ENCODE results near the gene FGF1. TPM values are rescaled to one million over a fixed set of nuclear protein-coding genes. Genes with fewer than 3 reads are reported as not detected.
A peak's percentile ranks its signal among the peaks of the same experiment; 100 is the strongest.

FGF1 gene
- total RNA-seq, 4 donors from 2014 or later = 0.51 to 5.7 (median 1.7) TPM; not detected in 1

GRCh38 chr5:142576303-142576702 is 109.6 kb downstream of the FGF1 start:
- DNase-seq = no peak
- Histone ChIP-seq H3K4me3 (no peak overlapping the region), H3K9me3 (no peaks in the 10 kb centered on the region)

GRCh38 chr5:142572006-142572405 is 113.9 kb downstream of the FGF1 start:
- Histone ChIP-seq H3K9me3 (no peaks in the 10 kb centered on the region), H3K27ac (no peak overlapping the region), H3K4me1 (no peaks in the 10 kb centered on the region), H3K27me3 (no peaks in the 10 kb centered on the region), H3K36me3 (no peaks in the 10 kb centered on the region), H3K4me3 (no peak overlapping the region)
- no peak for TF ChIP-seq POLR2A (IDR thresholded peaks at IDR 0.05)
- TF ChIP-seq CTCF (IDR thresholded peaks at IDR 0.05) = no peak
- no peak for DNase-seq
- intact Hi-C loops (cut with DNase I; ENCODE audit: low total_unique reads) = no loop called here

More at GRCh38 chr5:142576303-142576702, 109.6 kb downstream of the FGF1 start:
- intact Hi-C loops (cut with DNase I; ENCODE audit: low total_unique reads) = loop anchor here (5.0 kb wide), 1 partner anchor 709 kb away; no protein-coding TSS in a partner anchor
- no peaks in the 10 kb centered on the region for H3K36me3 ChIP-seq
- no peaks in the 10 kb centered on the region for H3K4me1 ChIP-seq
- H3K27me3 ChIP-seq = no peaks in the 10 kb centered on the region
- no peak overlapping the region for H3K27ac ChIP-seq
- TF ChIP-seq POLR2A (IDR thresholded peaks at IDR 0.05) (no peak), CTCF (IDR thresholded peaks at IDR 0.05) (no peak)

GRCh38 chr5:142571371-142571770 is 114.5 kb downstream of the FGF1 start:
- no peak for TF ChIP-seq POLR2A (IDR thresholded peaks at IDR 0.05)
- no peak for TF ChIP-seq CTCF (IDR thresholded peaks at IDR 0.05)
- no peak overlapping the region for H3K27ac ChIP-seq
- intact Hi-C loops (cut with DNase I; ENCODE audit: low total_unique reads) = no loop called here

GRCh38 chr5:142569905-142570304 is 116.0 kb downstream of the FGF1 start:
- no peak for DNase-seq
- Histone ChIP-seq H3K4me1 (no peaks in the 10 kb centered on the region), H3K27me3 (no peaks in the 10 kb centered on the region), H3K9me3 (no peaks in the 10 kb centered on the region), H3K4me3 (no peak overlapping the region), H3K27ac (peak overlapping the region in 1 of 2 donors; percentile 49), H3K36me3 (no peaks in the 10 kb centered on the region)
- TF ChIP-seq POLR2A (IDR thresholded peaks at IDR 0.05) (no peak), CTCF (IDR thresholded peaks at IDR 0.05) (no peak)
- intact Hi-C loops (cut with DNase I; ENCODE audit: low total_unique reads) = no loop called here

More at GRCh38 chr5:142571371-142571770, 114.5 kb downstream of the FGF1 start:
- H3K27me3 ChIP-seq = no peaks in the 10 kb centered on the region
- no peak overlapping the region for H3K4me3 ChIP-seq
- no peaks in the 10 kb centered on the region for H3K36me3 ChIP-seq
- no peaks in the 10 kb centered on the region for H3K9me3 ChIP-seq
- H3K4me1 ChIP-seq = no peaks in the 10 kb centered on the region
- no peak for DNase-seq

GRCh38 chr5:142568996-142569335 is 116.9 kb downstream of the FGF1 start:
- no peaks in the 10 kb centered on the region for H3K4me1 ChIP-seq
- no peaks in the 10 kb centered on the region for H3K9me3 ChIP-seq
- no peak for TF ChIP-seq POLR2A (IDR thresholded peaks at IDR 0.05)
- no peak for TF ChIP-seq CTCF (IDR thresholded peaks at IDR 0.05)
- H3K27ac ChIP-seq = peak overlapping the region; percentile 49 to 73
- no peak for DNase-seq
- H3K27me3 ChIP-seq = no peaks in the 10 kb centered on the region
- intact Hi-C loops (cut with DNase I; ENCODE audit: low total_unique reads) = no loop called here
- H3K4me3 ChIP-seq = no peak overlapping the region
- no peaks in the 10 kb centered on the region for H3K36me3 ChIP-seq

Data from uterus (tissue), 4 donors.